Caco-2 (cell line): ENCODE measurements around the gene VPS50. TPM values are rescaled to one million over a fixed set of nuclear protein-coding genes. Genes with fewer than 3 reads are reported as not detected.

Experiments
- BruUV-seq: library from RNA; stranded (reverse); fragments of 400-500 nt; replicated peaks from 2 replicates; lab custom pipeline; 2021; lab: Mats Ljungman, UMichigan
- CTCF ChIA-PET: fragments of 300-600 bp; sonication (Branson Sonifier 250); formaldehyde crosslinking; loops from one replicate; lab custom pipeline; 2022; ENCODE audit warnings: antibody characterized with exemption; lab: Charles Lee
- POLR2A ChIA-PET: fragments of 300-600 bp; sonication (Branson Sonifier 250); formaldehyde crosslinking; loops from one replicate; lab custom pipeline; 2022; ENCODE audit warnings: antibody characterized with exemption; lab: Charles Lee
- DNase-seq, 2 experiments: peaks; one replicate each; pipeline versions ENCODE4 v3.0.0 to v3.0.0-alpha.2; 2020 to 2022
- H3K27me3 ChIP-seq: replicated peaks from 2 replicates; pipeline ENCODE4 v1.6.0; 2011; ENCODE audit warnings: low read length; ENCODE audit not compliant: control insufficient read depth, insufficient read depth
- H3K36me3 ChIP-seq: 2 replicates; pipeline ENCODE4 v1.5.1; 2011; ENCODE audit warnings: low read length; ENCODE audit not compliant: control insufficient read depth, insufficient read depth
- H3K4me1 ChIP-seq: fragments of 250-450 bp; sonication (Bioruptor Pico); 2 replicates; pipeline ENCODE4 v1.5.1; 2020; ENCODE audit warnings: mild to moderate bottlenecking
- H3K4me3 ChIP-seq: 2 replicates; pipeline ENCODE4 v1.5.1; 2011; ENCODE audit warnings: low read depth, mild to moderate bottlenecking, control low read depth, low read length
- H3K9me3 ChIP-seq: fragments of 250-450 bp; sonication (Bioruptor Pico); 2 replicates; pipeline ENCODE4 v1.5.1; 2020; ENCODE audit warnings: mild to moderate bottlenecking, moderate library complexity
- H3K27ac Mint-ChIP-seq: one replicate; pipeline ENCODE4 v1.8.0; 2022; ENCODE audit warnings: mixed read lengths; ENCODE audit not compliant: unreplicated experiment
- H3K27me3 Mint-ChIP-seq: one replicate; pipeline ENCODE4 v1.8.0; 2022; ENCODE audit warnings: mixed read lengths; ENCODE audit not compliant: insufficient read depth, unreplicated experiment
- H3K36me3 Mint-ChIP-seq: one replicate; pipeline ENCODE4 v1.8.0; 2022; ENCODE audit warnings: mild to moderate bottlenecking, mixed read lengths; ENCODE audit not compliant: insufficient read depth, unreplicated experiment
- H3K4me1 Mint-ChIP-seq: one replicate; pipeline ENCODE4 v1.8.0; 2022; ENCODE audit warnings: low read depth, mixed read lengths; ENCODE audit not compliant: unreplicated experiment
- H3K4me3 Mint-ChIP-seq: one replicate; pipeline ENCODE4 v1.8.0; 2022; ENCODE audit warnings: mild to moderate bottlenecking, moderate library complexity, mixed read lengths; ENCODE audit not compliant: unreplicated experiment
- H3K9me3 Mint-ChIP-seq: one replicate; pipeline ENCODE4 v1.8.0; 2022; ENCODE audit warnings: mixed read lengths; ENCODE audit not compliant: unreplicated experiment
- CTCF ChIP-seq, 2 experiments: fragments of 200-600 bp in 1 of 2; IDR thresholded peaks; 1 replicate in 1 of 2; 2 replicates in 1 of 2; pipeline versions ENCODE4 v1.5.1 to v1.8.0; 2011 to 2022; ENCODE audit warnings: antibody characterized with exemption in 1 of 2, control low read depth in 1 of 2, inconsistent platforms in 1 of 2, low read depth in 1 of 2, low read length in 1 of 2, mild to moderate bottlenecking in 1 of 2, moderate library complexity in 1 of 2; ENCODE audit not compliant: insufficient read depth in 1 of 2, severe bottlenecking in 1 of 2, unreplicated experiment in 1 of 2
- intact Hi-C: fragments of 100-400 bp; cut with micrococcal nuclease; formaldehyde crosslinking; loops from one replicate; pipeline ENCODE4 v1.10.0; 2022; ENCODE audit not compliant: unreplicated experiment
- total RNA-seq: library from RNA; stranded (reverse); gene quantifications from 2 replicates; pipeline ENCODE4 v1.2.3, GENCODE V29; 2022

VPS50 gene
- total RNA-seq, 1 experiment from 2014 or later, result 40.3 TPM

- H3K4me1 Mint-ChIP-seq, result no peaks in the 10 kb centered on the region
- H3K9me3 ChIP-seq, result no peaks in the 10 kb centered on the region
- peaks cover 1% of the 10 kb centered on the region; the same call in 1 of the 2 replicates for H3K36me3 ChIP-seq
- BruUV-seq, result no TSS peak
- H3K4me1 ChIP-seq, result no peaks in the 10 kb centered on the region
- no peak overlapping the region for H3K4me3 Mint-ChIP-seq
- TF ChIP-seq CTCF (IDR thresholded peaks at IDR 0.05; ENCODE audit: insufficient read depth in 1 of 2, low read depth in 1 of 2, low read length in 1 of 2, severe bottlenecking in 1 of 2, unreplicated experiment in 1 of 2), result no peak
- no peak overlapping the region for H3K4me3 ChIP-seq
- no peak for DNase-seq
- ChIA-PET POLR2A (no interaction called here), CTCF (no interaction called here)
- H3K27me3 ChIP-seq, result no peaks in the 10 kb centered on the region
- H3K9me3 Mint-ChIP-seq, result no peaks in the 10 kb centered on the region
- no peak overlapping the region for H3K27ac Mint-ChIP-seq
- no peaks in the 10 kb centered on the region for H3K36me3 Mint-ChIP-seq
- intact Hi-C loops, result no loop called here
- H3K27me3 Mint-ChIP-seq, result no peaks in the 10 kb centered on the region
Measured at GRCh38 chr7:93218997-93219827, 13.0 kb upstream of the VPS50 start.

- no peak overlapping the region for H3K27ac Mint-ChIP-seq
- POLR2A ChIA-PET, result no interaction called here
- BruUV-seq, result no TSS peak
- intact Hi-C loops, result no loop called here
- no peak overlapping the region for H3K4me3 Mint-ChIP-seq
- no peaks in the 10 kb centered on the region for H3K36me3 Mint-ChIP-seq
- DNase-seq, result no peak
- no peaks in the 10 kb centered on the region for H3K9me3 Mint-ChIP-seq
- Histone ChIP-seq H3K4me1 (no peaks in the 10 kb centered on the region), H3K36me3 (peaks cover 1% of the 10 kb centered on the region; the same call in 1 of the 2 replicates), H3K4me3 (no peak overlapping the region), H3K9me3 (no peaks in the 10 kb centered on the region), H3K27me3 (no peaks in the 10 kb centered on the region)
- CTCF ChIA-PET, result no interaction called here
- no peaks in the 10 kb centered on the region for H3K4me1 Mint-ChIP-seq
- H3K27me3 Mint-ChIP-seq, result no peaks in the 10 kb centered on the region
- TF ChIP-seq CTCF (IDR thresholded peaks at IDR 0.05; ENCODE audit: insufficient read depth in 1 of 2, low read depth in 1 of 2, low read length in 1 of 2, severe bottlenecking in 1 of 2, unreplicated experiment in 1 of 2), result no peak
Measured at GRCh38 chr7:93219868-93220267, 12.3 kb upstream of the VPS50 start.

GRCh38 chr7:93226310-93226709 is 5.9 kb upstream of the VPS50 start, which contains the start of gene HEPACAM2:
HEPACAM2 (minus strand) TSS chr7:93226469.
- peak within 1 kb of the TSS; percentile 28 for H3K4me3 ChIP-seq
- BruUV-seq, result no TSS peak
- DNase-seq, result no peak
- H3K4me1 Mint-ChIP-seq, result no peaks in the 10 kb centered on the region
- H3K9me3 ChIP-seq, result no peaks in the 10 kb centered on the region
- ChIA-PET CTCF (no interaction called here), POLR2A (no interaction called here)
- H3K27me3 ChIP-seq, result no peaks in the 10 kb centered on the region
- no peaks in the 10 kb centered on the region for H3K36me3 ChIP-seq
- no peaks in the 10 kb centered on the region for H3K27me3 Mint-ChIP-seq
- peaks cover 7% of the 10 kb centered on the region; the same call in 1 of the 2 replicates for H3K4me1 ChIP-seq
- H3K36me3 Mint-ChIP-seq, result no peaks in the 10 kb centered on the region
- H3K9me3 Mint-ChIP-seq, result no peaks in the 10 kb centered on the region
- no peak within 1 kb of the TSS for H3K4me3 Mint-ChIP-seq
- no peak within 1 kb of the TSS for H3K27ac Mint-ChIP-seq
- no peak for TF ChIP-seq CTCF (IDR thresholded peaks at IDR 0.05; ENCODE audit: insufficient read depth in 1 of 2, low read depth in 1 of 2, low read length in 1 of 2, severe bottlenecking in 1 of 2, unreplicated experiment in 1 of 2)
- intact Hi-C loops, result loop anchor here (5.0 kb wide), 1 partner anchor 389 kb away; the partner anchor contains the start of gene CDK6
